Measurements from ENCODE around the gene TNS3. TPM values are rescaled to one million over a fixed set of nuclear protein-coding genes. Genes with fewer than 3 reads are reported as not detected.

Gene TNS3
- total and polyA plus RNA-seq, 2 of the 13 experiments (the other 11 are each of a cell fraction or from before 2014, with no cell fraction given) = 52.9 to 55.7 TPM

DNA sequence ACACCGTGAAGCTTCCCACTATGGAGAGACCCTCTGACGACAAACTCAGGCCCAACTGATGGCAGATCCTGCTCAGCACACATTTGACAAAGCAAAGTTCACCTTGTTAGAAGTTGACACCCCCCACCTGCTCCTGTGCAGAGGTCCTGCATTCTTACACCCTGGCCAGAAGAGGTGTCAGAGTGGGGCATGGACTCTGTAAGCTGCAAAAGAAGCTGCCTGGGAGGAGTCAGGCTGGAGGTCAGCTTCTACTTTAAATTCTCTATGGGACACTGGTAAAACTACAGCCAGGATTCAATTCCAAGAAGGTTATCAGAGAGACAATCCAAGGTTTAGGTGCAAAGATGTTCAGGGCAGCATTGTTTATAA is 20.0 kb upstream of the TNS3 start (continued):
- TF ChIP-seq, protein P1, sequence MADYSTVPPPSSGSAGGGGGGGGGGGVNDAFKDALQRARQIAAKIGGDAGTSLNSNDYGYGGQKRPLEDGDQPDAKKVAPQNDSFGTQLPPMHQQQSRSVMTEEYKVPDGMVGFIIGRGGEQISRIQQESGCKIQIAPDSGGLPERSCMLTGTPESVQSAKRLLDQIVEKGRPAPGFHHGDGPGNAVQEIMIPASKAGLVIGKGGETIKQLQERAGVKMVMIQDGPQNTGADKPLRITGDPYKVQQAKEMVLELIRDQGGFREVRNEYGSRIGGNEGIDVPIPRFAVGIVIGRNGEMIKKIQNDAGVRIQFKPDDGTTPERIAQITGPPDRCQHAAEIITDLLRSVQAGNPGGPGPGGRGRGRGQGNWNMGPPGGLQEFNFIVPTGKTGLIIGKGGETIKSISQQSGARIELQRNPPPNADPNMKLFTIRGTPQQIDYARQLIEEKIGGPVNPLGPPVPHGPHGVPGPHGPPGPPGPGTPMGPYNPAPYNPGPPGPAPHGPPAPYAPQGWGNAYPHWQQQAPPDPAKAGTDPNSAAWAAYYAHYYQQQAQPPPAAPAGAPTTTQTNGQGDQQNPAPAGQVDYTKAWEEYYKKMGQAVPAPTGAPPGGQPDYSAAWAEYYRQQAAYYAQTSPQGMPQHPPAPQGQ (CRISPR knock-in tag; IDR thresholded peaks at IDR 0.05; ENCODE audit: borderline replicate concordance) = no peak
- TF ChIP-seq TOE1 (CRISPR knock-in tag; IDR thresholded peaks at IDR 0.05) (no peak), TCF12 (IDR thresholded peaks at IDR 0.05) (no peak), TCF12 (CRISPR knock-in tag; IDR thresholded peaks at IDR 0.05) (no peak), ZNF331 (CRISPR knock-in tag; IDR thresholded peaks at IDR 0.05) (0 out of 2 replicates have a peak, but pooled peaks have one; percentile 23), ESRRA (CRISPR knock-in tag; IDR thresholded peaks at IDR 0.05; ENCODE audit: low read depth) (no peak), ZFX (CRISPR knock-in tag; IDR thresholded peaks at IDR 0.05; ENCODE audit: low read depth) (peak; percentile 43), BRCA1 (CRISPR knock-in tag; IDR thresholded peaks at IDR 0.05) (no peak), LRRFIP1 (CRISPR knock-in tag; conservative IDR thresholded peaks at IDR 0.05) (no peak), REPIN1 (CRISPR knock-in tag; IDR thresholded peaks at IDR 0.05; ENCODE audit: borderline replicate concordance, low read depth) (peak; percentile 43; the same call in 1 of the 2 replicates), ZNF747 (CRISPR knock-in tag; IDR thresholded peaks at IDR 0.05; ENCODE audit: borderline replicate concordance) (no peak), ARNTL (CRISPR knock-in tag; IDR thresholded peaks at IDR 0.05) (no peak), MIER2 (CRISPR knock-in tag; IDR thresholded peaks at IDR 0.05) (no peak), HMGA1 (CRISPR knock-in tag; conservative IDR thresholded peaks at IDR 0.05) (no peak), NCOA1 (CRISPR knock-in tag; IDR thresholded peaks at IDR 0.05) (no peak), ARNT2 (CRISPR knock-in tag; IDR thresholded peaks at IDR 0.05; ENCODE audit: low read depth) (no peak), THRA (CRISPR knock-in tag; IDR thresholded peaks at IDR 0.05; ENCODE audit: borderline replicate concordance) (peak; percentile 25; the same call in 1 of the 2 replicates), SRSF4 (IDR thresholded peaks at IDR 0.05; ENCODE audit: low read depth, low read length, poor library complexity, severe bottlenecking) (no peak), ZBTB7A (CRISPR knock-in tag; IDR thresholded peaks at IDR 0.05) (peak; percentile 75; the same call in 1 of the 2 replicates), GATAD1 (CRISPR knock-in tag; IDR thresholded peaks at IDR 0.05) (no peak), ZSCAN25 (CRISPR knock-in tag; IDR thresholded peaks at IDR 0.05) (peak; percentile 36; the same call in 1 of the 2 replicates), ZNF292 (CRISPR knock-in tag; IDR thresholded peaks at IDR 0.05; ENCODE audit: borderline replicate concordance, low read depth) (peak; percentile 94), JARID2 (CRISPR knock-in tag; IDR thresholded peaks at IDR 0.05; ENCODE audit: insufficient replicate concordance) (no peak), JUND (CRISPR knock-in tag; IDR thresholded peaks at IDR 0.05) (no peak)
- TF ChIP-seq, protein P2, sequence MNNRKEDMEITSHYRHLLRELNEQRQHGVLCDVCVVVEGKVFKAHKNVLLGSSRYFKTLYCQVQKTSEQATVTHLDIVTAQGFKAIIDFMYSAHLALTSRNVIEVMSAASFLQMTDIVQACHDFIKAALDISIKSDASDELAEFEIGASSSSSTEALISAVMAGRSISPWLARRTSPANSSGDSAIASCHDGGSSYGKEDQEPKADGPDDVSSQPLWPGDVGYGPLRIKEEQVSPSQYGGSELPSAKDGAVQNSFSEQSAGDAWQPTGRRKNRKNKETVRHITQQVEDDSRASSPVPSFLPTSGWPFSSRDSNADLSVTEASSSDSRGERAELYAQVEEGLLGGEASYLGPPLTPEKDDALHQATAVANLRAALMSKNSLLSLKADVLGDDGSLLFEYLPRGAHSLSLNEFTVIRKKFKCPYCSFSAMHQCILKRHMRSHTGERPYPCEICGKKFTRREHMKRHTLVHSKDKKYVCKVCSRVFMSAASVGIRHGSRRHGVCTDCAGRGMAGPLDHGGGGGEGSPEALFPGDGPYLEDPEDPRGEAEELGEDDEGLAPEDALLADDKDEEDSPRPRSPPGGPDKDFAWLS (CRISPR knock-in tag; IDR thresholded peaks at IDR 0.05; ENCODE audit: borderline replicate concordance) = no peak

All from HepG2 (cell line).